ENCODE measurements around the gene PLS1. TPM values are rescaled to one million over a fixed set of nuclear protein-coding genes. Genes with fewer than 3 reads are reported as not detected.

The PLS1 gene
- total and polyA plus RNA-seq, 2 of the 8 experiments (the other 6 are each of a cell fraction or from before 2014, with no cell fraction given): 18.7 to 44.7 TPM

- no peak overlapping the region for H3K4me3 ChIP-seq (ENCODE audit: extremely low read depth in 1 of 4, insufficient read depth in 2 of 4, low read depth in 3 of 4, low read length in 4 of 4)
- H4K8ac ChIP-seq (ENCODE audit: extremely low read depth, insufficient read depth, low read length): no peak overlapping the region
- H3K4me2 ChIP-seq (ENCODE audit: insufficient read depth in 1 of 2, low read depth in 2 of 2, low read length in 2 of 2): no peak overlapping the region
- no peak overlapping the region for H2BK15ac ChIP-seq (ENCODE audit: low read length)
- no peaks in the 10 kb centered on the region for H3K27me3 ChIP-seq (replicated peaks in 1 of 4; ENCODE audit: control insufficient read depth in 3 of 4, extremely low read depth in 1 of 4, insufficient read depth in 3 of 4, low read length in 3 of 4)
- H3K79me1 ChIP-seq (ENCODE audit: low read depth, low read length): no peaks in the 10 kb centered on the region
- no peak overlapping the region for H3K14ac ChIP-seq (ENCODE audit: insufficient read length)
- no peak overlapping the region for H2BK20ac ChIP-seq (ENCODE audit: low read length)
- H3K56ac ChIP-seq (replicated peaks; ENCODE audit: insufficient read length, low read depth, low read length): no peak overlapping the region
- no peak overlapping the region for H2AK5ac ChIP-seq (ENCODE audit: low read depth, low read length)
- peaks cover 0 to 6% (median 1%) of the 10 kb centered on the region in 4 experiments; a peak in 3 of 7 replicates for H3K4me1 ChIP-seq (replicated peaks in 1 of 4; ENCODE audit: control insufficient read depth in 3 of 4, insufficient read depth in 4 of 4, low read length in 3 of 4)
- no peaks in the 10 kb centered on the region for H3K9me3 ChIP-seq (ENCODE audit: insufficient read depth in 2 of 2, low read depth in 1 of 2, low read length in 1 of 2)
- FAIRE-seq: no peak
- no peak overlapping the region for H2BK120ac ChIP-seq (replicated peaks; ENCODE audit: low read depth, low read length)
- H3K18ac ChIP-seq (ENCODE audit: extremely low read depth, low read length): no peak overlapping the region
- H3K79me2 ChIP-seq (ENCODE audit: control insufficient read depth in 1 of 2, insufficient read depth in 2 of 2, low read length in 2 of 2): no peaks in the 10 kb centered on the region
- no peak for DNase-seq (ENCODE audit: low read depth in 1 of 2, low spot score in 2 of 2)
- no peak overlapping the region for H4K5ac ChIP-seq (ENCODE audit: insufficient read length, low read depth, low read length)
- H2BK12ac ChIP-seq (ENCODE audit: low read depth, low read length): no peak overlapping the region
- no peaks in the 10 kb centered on the region for H3K23me2 ChIP-seq (ENCODE audit: low read depth, low read length)
- WGBS, 2 experiments (ENCODE audit: extremely low coverage in 1 of 2, insufficient coverage in 1 of 2, insufficient read length in 1 of 2, insufficient replicate concordance in 2 of 2, low coverage in 1 of 2, low lambda C conversion rate in 2 of 2, missing lambda C conversion rate in 1 of 2): 74% methylated on average over 1 of the region's 1 CpG; no CpG with 5 or more reads in 1 of the 2 experiments
- no peak overlapping the region for H4K91ac ChIP-seq (replicated peaks; ENCODE audit: insufficient read length, low read length)
- no peak overlapping the region for H3K4ac ChIP-seq (replicated peaks; ENCODE audit: insufficient read length, low read depth, low read length)
- no peak overlapping the region for H3K9ac ChIP-seq (replicated peaks in 1 of 4; ENCODE audit: extremely low read depth in 1 of 4, low read depth in 3 of 4, low read length in 3 of 4)
- no peak overlapping the region for H3K27ac ChIP-seq (ENCODE audit: low read depth, low read length)
- TF ChIP-seq YY1 (IDR thresholded peaks at IDR 0.05; ENCODE audit: low read depth, low read length) (no peak), RAD21 (IDR thresholded peaks at IDR 0.05 in 1 of 2, conservative IDR thresholded peaks at IDR 0.05 in 1 of 2; ENCODE audit: low read depth in 2 of 2, low read length in 2 of 2) (no peak), SP1 (IDR thresholded peaks at IDR 0.05; ENCODE audit: low read depth, low read length) (no peak)
- H2AFZ ChIP-seq (ENCODE audit: low read length): no peak overlapping the region
- no peaks in the 10 kb centered on the region for H4K20me1 ChIP-seq (replicated peaks in 1 of 2; ENCODE audit: control insufficient read depth in 1 of 2, insufficient read depth in 2 of 2, low read length in 2 of 2)
- ChIA-PET CTCF (ENCODE audit: partially characterized antibody) (interaction anchor here (0.6 to 1.1 kb wide), 2 partner anchors 40 to 535 kb away, joined by 3 read pairs; no protein-coding TSS in a partner anchor), POLR2A (ENCODE audit: partially characterized antibody) (no interaction called here)
- no peaks in the 10 kb centered on the region; a peak in 1 of 8 replicates for H3K36me3 ChIP-seq (ENCODE audit: control insufficient read depth in 2 of 4, insufficient read depth in 4 of 4, low read length in 3 of 4)
- H3K23ac ChIP-seq (ENCODE audit: insufficient read length): no peak overlapping the region
- H2BK5ac ChIP-seq (ENCODE audit: low read depth, low read length): no peak overlapping the region
Measured at GRCh38 chr3:142663865-142664264, 67.7 kb downstream of the PLS1 start.
